ENCODE data around the gene ALPP.

The ALPP gene

GRCh38 chr2:232374356-232374755, 4.2 kb upstream of the ALPP start:
- Mint-ChIP-seq H3K4me3 (no peak overlapping the region), H3K9me3 (no peaks in the 10 kb centered on the region), H3K27me3 (ENCODE audit: low read depth, poor library complexity) (peaks cover 25% of the 10 kb centered on the region), H3K36me3 (ENCODE audit: low read depth) (no peaks in the 10 kb centered on the region), H3K27ac (no peak overlapping the region), H3K4me1 (peaks cover under 1% of the 10 kb centered on the region)
- DNase-seq, result no peak
- no peak for TF ChIP-seq CTCF (IDR thresholded peaks at IDR 0.05)

GRCh38 chr2:232375164-232375563, 3.4 kb upstream of the ALPP start:
- Mint-ChIP-seq H3K36me3 (ENCODE audit: low read depth) (no peaks in the 10 kb centered on the region), H3K27ac (no peak overlapping the region), H3K9me3 (no peaks in the 10 kb centered on the region), H3K4me1 (no peaks in the 10 kb centered on the region), H3K4me3 (no peak overlapping the region), H3K27me3 (ENCODE audit: low read depth, poor library complexity) (peaks cover 24% of the 10 kb centered on the region)
- no peak for TF ChIP-seq CTCF (IDR thresholded peaks at IDR 0.05)
- no peak for DNase-seq

- no peaks in the 10 kb centered on the region for H3K4me1 Mint-ChIP-seq
- no peak for DNase-seq
- no peak overlapping the region for H3K27ac Mint-ChIP-seq
- H3K9me3 Mint-ChIP-seq, result no peaks in the 10 kb centered on the region
- no peaks in the 10 kb centered on the region for H3K36me3 Mint-ChIP-seq (ENCODE audit: low read depth)
- no peak for TF ChIP-seq CTCF (IDR thresholded peaks at IDR 0.05)
- H3K4me3 Mint-ChIP-seq, result no peak overlapping the region
- peaks cover 20% of the 10 kb centered on the region for H3K27me3 Mint-ChIP-seq (ENCODE audit: low read depth, poor library complexity)
These were observed 2.3 kb upstream of the ALPP start for GRCh38 chr2:232376260-232376659.

GRCh38 chr2:232376713-232377112, 1.8 kb upstream of the ALPP start:
- no peaks in the 10 kb centered on the region for H3K9me3 Mint-ChIP-seq
- no peaks in the 10 kb centered on the region for H3K4me1 Mint-ChIP-seq

GRCh38 chr2:232377319-232377718, 1.2 kb upstream of the ALPP start:
- Mint-ChIP-seq H3K4me1 (no peaks in the 10 kb centered on the region), H3K36me3 (ENCODE audit: low read depth) (no peaks in the 10 kb centered on the region), H3K27me3 (ENCODE audit: low read depth, poor library complexity) (peaks cover 21% of the 10 kb centered on the region), H3K4me3 (no peak overlapping the region), H3K27ac (no peak overlapping the region), H3K9me3 (no peaks in the 10 kb centered on the region)
- TF ChIP-seq CTCF (IDR thresholded peaks at IDR 0.05), result no peak
- no peak for DNase-seq

More at GRCh38 chr2:232376713-232377112, 1.8 kb upstream of the ALPP start:
- TF ChIP-seq CTCF (IDR thresholded peaks at IDR 0.05), result no peak
- no peak for DNase-seq
- no peak overlapping the region for H3K4me3 Mint-ChIP-seq
- H3K36me3 Mint-ChIP-seq (ENCODE audit: low read depth), result no peaks in the 10 kb centered on the region
- H3K27me3 Mint-ChIP-seq (ENCODE audit: low read depth, poor library complexity), result peaks cover 17% of the 10 kb centered on the region
- no peak overlapping the region for H3K27ac Mint-ChIP-seq

GRCh38 chr2:232377841-232378734, 463 bp upstream of the ALPP start:
- no peaks in the 10 kb centered on the region for H3K4me1 Mint-ChIP-seq

More at GRCh38 chr2:232377841-232378734, 463 bp upstream of the ALPP start:
- Mint-ChIP-seq H3K27ac (no peak overlapping the region), H3K36me3 (ENCODE audit: low read depth) (no peaks in the 10 kb centered on the region), H3K9me3 (no peaks in the 10 kb centered on the region), H3K4me3 (no peak overlapping the region), H3K27me3 (ENCODE audit: low read depth, poor library complexity) (peaks cover 29% of the 10 kb centered on the region)
- no peak for DNase-seq
- no peak for TF ChIP-seq CTCF (IDR thresholded peaks at IDR 0.05)

All from nephron progenitor cell (in vitro differentiated cells).